ENCODE results near the gene VGLL4. TPM values are rescaled to one million over a fixed set of nuclear protein-coding genes. Genes with fewer than 3 reads are reported as not detected.

Gene VGLL4
- total RNA-seq, 1 experiment from 2014 or later: 41.2 TPM

DNA sequence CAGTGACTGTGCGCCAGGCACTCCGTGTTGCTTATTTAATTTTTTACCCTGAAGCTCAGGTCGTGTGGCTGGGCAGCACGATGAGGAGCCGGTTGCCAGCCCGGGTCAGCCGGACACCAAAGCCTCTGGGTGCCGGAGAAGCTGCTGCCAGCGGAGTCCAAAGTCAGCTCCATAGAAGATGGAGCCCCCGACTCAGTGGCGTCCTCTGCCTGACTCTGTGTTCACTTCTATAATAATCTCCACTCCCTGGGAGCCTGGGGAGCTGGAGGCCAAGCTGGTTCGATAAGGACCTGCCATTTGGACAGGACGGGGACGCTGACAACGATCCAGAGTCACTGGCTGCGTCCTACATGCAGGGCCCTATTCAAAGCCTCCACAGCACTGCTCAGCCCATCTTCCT is 78.6 kb downstream of the VGLL4 start:
- no peak for TF ChIP-seq EZH2 (IDR thresholded peaks at IDR 0.05; ENCODE audit: borderline replicate concordance, low read depth, low read length, poor library complexity, severe bottlenecking)
- TF ChIP-seq, protein P1, sequence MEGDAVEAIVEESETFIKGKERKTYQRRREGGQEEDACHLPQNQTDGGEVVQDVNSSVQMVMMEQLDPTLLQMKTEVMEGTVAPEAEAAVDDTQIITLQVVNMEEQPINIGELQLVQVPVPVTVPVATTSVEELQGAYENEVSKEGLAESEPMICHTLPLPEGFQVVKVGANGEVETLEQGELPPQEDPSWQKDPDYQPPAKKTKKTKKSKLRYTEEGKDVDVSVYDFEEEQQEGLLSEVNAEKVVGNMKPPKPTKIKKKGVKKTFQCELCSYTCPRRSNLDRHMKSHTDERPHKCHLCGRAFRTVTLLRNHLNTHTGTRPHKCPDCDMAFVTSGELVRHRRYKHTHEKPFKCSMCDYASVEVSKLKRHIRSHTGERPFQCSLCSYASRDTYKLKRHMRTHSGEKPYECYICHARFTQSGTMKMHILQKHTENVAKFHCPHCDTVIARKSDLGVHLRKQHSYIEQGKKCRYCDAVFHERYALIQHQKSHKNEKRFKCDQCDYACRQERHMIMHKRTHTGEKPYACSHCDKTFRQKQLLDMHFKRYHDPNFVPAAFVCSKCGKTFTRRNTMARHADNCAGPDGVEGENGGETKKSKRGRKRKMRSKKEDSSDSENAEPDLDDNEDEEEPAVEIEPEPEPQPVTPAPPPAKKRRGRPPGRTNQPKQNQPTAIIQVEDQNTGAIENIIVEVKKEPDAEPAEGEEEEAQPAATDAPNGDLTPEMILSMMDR (conservative IDR thresholded peaks at IDR 0.05; ENCODE audit: low read depth, low read length): no peak
- H3K4me1 ChIP-seq (ENCODE audit: insufficient read depth, low read length, poor library complexity, severe bottlenecking): no peaks in the 10 kb centered on the region
- H3K27me3 ChIP-seq (replicated peaks; ENCODE audit: insufficient read depth, low read depth, low read length, poor library complexity): no peaks in the 10 kb centered on the region
- peaks cover 6% of the 10 kb centered on the region for H3K36me3 ChIP-seq (ENCODE audit: insufficient read depth, low read length, poor library complexity, severe bottlenecking)
- intact Hi-C loops (cut with micrococcal nuclease; ENCODE audit: unreplicated experiment): no loop called here
- BruUV-seq (replicated peaks): no TSS peak
- H3K4me3 ChIP-seq (ENCODE audit: low read depth, low read length, poor library complexity, severe bottlenecking): no peak overlapping the region
- CTCF ChIA-PET: no interaction called here
- no peak for DNase-seq (ENCODE audit: low spot score)
- no peaks in the 10 kb centered on the region for H3K9me3 ChIP-seq (ENCODE audit: low read depth, low read length, poor library complexity, severe bottlenecking)
- POLR2A ChIA-PET (ENCODE audit: low non-redundant PET): no interaction called here
- no peak overlapping the region for H3K27ac ChIP-seq (ENCODE audit: low read depth, low read length, poor library complexity, severe bottlenecking)

DNA sequence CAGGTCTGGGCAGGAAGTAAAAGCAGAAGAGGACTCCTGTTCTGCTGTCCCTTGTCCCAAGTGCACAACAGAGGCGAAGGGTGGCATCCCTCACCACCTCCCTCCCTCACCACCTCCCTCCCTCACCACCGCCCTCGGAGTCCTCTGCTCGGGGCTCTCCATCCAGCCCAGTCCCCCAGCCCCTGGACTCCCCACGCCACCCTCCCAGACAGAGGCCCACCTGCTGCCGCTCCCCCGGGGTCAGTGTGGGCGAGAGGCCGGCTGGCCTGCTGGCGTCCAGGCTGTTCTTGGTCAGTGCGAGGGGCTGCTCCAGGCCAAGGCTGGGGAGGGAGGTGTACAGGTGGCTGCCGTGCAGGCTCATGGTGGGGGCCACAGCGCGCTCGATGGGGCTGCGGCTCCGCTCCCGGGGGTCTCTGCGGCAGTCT is 79.1 kb downstream of the VGLL4 start:
- no peaks in the 10 kb centered on the region for H3K4me1 ChIP-seq (ENCODE audit: insufficient read depth, low read length, poor library complexity, severe bottlenecking)
- no TSS peak for BruUV-seq (replicated peaks)
- no peaks in the 10 kb centered on the region for H3K27me3 ChIP-seq (replicated peaks; ENCODE audit: insufficient read depth, low read depth, low read length, poor library complexity)
- intact Hi-C loops (cut with micrococcal nuclease; ENCODE audit: unreplicated experiment): no loop called here
- H3K27ac ChIP-seq (ENCODE audit: low read depth, low read length, poor library complexity, severe bottlenecking): no peak overlapping the region
- no peak for DNase-seq (ENCODE audit: low spot score)
- no peaks in the 10 kb centered on the region for H3K9me3 ChIP-seq (ENCODE audit: low read depth, low read length, poor library complexity, severe bottlenecking)
- TF ChIP-seq EZH2 (IDR thresholded peaks at IDR 0.05; ENCODE audit: borderline replicate concordance, low read depth, low read length, poor library complexity, severe bottlenecking): no peak
- TF ChIP-seq, protein P1 (conservative IDR thresholded peaks at IDR 0.05; ENCODE audit: low read depth, low read length): no peak
- CTCF ChIA-PET: no interaction called here
- POLR2A ChIA-PET (ENCODE audit: low non-redundant PET): no interaction called here
- peaks cover 6% of the 10 kb centered on the region for H3K36me3 ChIP-seq (ENCODE audit: insufficient read depth, low read length, poor library complexity, severe bottlenecking)
- H3K4me3 ChIP-seq (ENCODE audit: low read depth, low read length, poor library complexity, severe bottlenecking): no peak overlapping the region

DNA sequence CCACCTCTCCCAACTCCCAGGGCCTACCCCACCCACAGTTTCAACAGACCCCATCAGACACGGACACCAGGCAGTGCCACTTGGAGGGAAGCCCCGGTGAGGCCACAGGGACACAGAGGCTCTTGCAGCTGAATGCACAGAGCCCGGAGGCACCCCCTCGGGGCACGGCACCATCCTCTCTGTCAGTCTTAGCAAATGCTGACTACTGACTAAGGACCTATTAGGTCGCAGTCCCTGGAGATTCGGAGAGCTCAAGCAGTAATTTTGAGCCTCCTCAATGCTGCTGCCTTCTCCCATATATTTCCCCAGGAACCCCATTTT is 79.9 kb downstream of the VGLL4 start:
- POLR2A ChIA-PET (ENCODE audit: low non-redundant PET): no interaction called here
- no peak overlapping the region for H3K4me3 ChIP-seq (ENCODE audit: low read depth, low read length, poor library complexity, severe bottlenecking)
- TF ChIP-seq, protein P1 (conservative IDR thresholded peaks at IDR 0.05; ENCODE audit: low read depth, low read length): no peak
- no peak for TF ChIP-seq EZH2 (IDR thresholded peaks at IDR 0.05; ENCODE audit: borderline replicate concordance, low read depth, low read length, poor library complexity, severe bottlenecking)
- H3K27ac ChIP-seq (ENCODE audit: low read depth, low read length, poor library complexity, severe bottlenecking): no peak overlapping the region
- H3K27me3 ChIP-seq (replicated peaks; ENCODE audit: insufficient read depth, low read depth, low read length, poor library complexity): no peaks in the 10 kb centered on the region
- H3K36me3 ChIP-seq (ENCODE audit: insufficient read depth, low read length, poor library complexity, severe bottlenecking): peaks cover 12% of the 10 kb centered on the region
- intact Hi-C loops (cut with micrococcal nuclease; ENCODE audit: unreplicated experiment): no loop called here
- no peaks in the 10 kb centered on the region for H3K9me3 ChIP-seq (ENCODE audit: low read depth, low read length, poor library complexity, severe bottlenecking)
- BruUV-seq (replicated peaks): no TSS peak
- CTCF ChIA-PET: no interaction called here
- no peaks in the 10 kb centered on the region for H3K4me1 ChIP-seq (ENCODE audit: insufficient read depth, low read length, poor library complexity, severe bottlenecking)
- no peak for DNase-seq (ENCODE audit: low spot score)
